Stimulated activated CD8-positive, alpha-beta memory T cell treated with anti-CD3 and anti-CD28 coated beads, Interleukin-12 subunit alpha, Interleukin-12 subunit beta, amount 100 ng/mL, for 1 hour (primary cell): ENCODE data around the gene CAMP.

Source experiments
- DNase-seq: peaks from one replicate; pipeline ENCODE4 v3.0.0-alpha.2; 2020; ENCODE audit warnings: low read depth

Gene CAMP

DNA sequence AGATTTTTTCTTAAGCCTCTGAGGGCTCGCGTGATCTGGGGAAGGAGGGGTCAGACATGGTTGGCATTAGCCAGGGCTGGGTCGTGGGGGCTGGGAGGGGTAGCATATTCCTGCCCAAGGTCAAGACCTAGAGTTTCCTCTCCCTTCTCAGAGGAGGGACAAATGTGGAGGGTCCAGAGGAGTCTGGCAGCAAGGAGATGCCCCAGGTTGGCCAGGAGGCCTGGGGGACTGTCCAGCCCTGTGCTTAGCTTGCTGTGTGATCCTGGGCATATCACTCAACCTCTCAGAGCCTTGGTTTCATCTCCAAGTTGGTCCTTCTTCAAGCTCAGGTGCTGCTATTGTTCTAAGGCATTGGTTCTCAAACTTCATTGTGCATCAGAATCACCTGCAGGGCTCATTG lies 9.1 kb upstream of the CAMP start:
- DNase-seq: no peak

DNA sequence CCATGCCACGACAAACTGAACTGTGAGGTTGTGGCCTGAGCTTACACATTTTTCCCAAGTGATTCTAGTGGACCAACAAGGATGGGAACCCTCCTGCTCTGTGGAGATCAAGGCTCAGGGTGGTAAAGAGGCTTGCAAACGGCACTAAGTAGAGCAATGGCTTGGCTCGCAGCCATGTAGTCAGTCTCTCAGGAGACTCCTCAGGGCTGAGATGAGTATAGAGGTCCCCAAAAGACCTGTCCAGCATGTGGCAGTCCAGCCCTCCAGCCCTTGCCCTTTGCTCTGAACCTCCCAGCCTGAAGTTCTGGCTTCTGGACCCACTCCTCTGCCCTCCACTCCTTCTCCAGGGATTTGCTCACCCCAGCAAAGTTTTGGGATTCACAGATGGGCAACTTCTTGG lies 8.3 kb upstream of the CAMP start:
- DNase-seq: no peak

DNA sequence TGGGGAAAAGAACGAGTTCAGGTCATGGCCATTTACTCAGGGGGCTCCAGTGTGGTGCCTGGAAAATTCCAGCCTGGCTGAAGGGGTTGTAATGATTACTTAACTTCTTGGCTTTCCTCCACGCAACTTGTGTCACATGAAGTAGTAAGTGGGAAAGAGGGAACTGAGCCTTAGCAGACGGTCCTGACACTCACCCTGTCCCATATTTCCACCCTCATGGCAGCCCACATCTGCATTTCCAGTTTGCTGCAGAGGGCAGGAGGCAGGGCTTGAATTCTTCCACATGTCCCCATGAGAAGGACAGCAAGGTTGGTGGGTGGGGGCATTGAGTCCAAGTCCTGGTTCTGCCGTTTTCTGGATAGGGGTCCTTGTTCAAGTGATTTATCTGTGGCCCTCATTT lies 7.8 kb upstream of the CAMP start:
- DNase-seq: no peak

DNA sequence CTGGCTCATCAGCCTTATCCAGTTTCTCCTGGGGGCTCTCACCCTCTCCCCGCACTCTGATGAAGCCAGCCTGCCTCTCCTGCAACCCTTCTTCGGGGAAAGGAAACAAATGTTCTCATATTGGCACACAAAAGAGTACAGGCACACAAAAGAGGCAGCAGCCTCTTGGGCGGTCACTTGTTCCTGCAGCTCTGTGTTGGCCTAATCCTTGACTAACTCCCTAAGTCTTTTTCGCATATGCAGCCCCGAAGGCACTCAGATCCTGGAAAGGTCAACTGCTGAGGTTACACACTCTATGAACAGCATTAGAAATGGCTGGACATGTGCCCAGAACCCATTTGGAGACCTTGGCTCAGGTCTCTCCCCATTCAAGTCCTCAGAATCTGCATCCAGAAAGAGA lies 7.4 kb upstream of the CAMP start:
- DNase-seq: no peak

DNA sequence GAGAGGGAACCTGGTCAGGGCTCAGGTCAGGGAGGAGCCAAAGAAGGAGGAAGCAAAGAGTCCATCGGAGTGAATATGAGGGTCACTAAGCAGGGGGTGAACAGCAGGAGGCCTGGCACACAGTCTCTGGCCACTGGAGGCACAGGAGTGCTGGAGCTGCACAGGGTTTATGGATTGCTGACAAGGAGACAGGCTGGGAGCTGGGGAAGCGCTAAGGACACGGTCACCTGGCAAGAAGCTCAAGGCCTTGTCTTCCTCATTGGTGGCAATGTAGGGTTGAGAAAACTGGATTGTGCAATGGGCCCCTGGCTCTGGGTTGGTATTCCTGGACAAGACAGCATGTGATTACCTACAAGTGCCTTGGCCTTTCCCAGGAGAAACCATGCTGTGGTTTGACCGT lies 5.8 kb upstream of the CAMP start:
- no peak for DNase-seq

DNA sequence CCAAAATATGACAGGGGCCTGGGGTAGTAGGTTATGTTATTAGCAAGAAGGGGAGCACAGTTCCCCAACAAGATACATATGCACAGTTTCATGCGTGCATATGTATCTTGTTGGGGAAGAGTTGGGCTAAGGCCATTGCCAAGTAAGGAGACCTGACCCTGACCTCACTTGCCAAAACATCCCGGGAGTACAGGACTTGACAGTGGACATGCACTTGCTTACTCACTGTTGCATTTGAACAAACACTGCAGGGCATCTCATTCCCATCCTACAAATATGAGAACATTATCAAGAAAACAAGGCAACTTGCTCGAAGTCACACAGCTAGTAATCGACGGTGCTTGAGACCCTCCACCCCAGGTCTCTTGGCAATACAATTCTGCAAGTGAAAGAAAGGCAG lies 4.8 kb upstream of the CAMP start:
- no peak for DNase-seq

DNA sequence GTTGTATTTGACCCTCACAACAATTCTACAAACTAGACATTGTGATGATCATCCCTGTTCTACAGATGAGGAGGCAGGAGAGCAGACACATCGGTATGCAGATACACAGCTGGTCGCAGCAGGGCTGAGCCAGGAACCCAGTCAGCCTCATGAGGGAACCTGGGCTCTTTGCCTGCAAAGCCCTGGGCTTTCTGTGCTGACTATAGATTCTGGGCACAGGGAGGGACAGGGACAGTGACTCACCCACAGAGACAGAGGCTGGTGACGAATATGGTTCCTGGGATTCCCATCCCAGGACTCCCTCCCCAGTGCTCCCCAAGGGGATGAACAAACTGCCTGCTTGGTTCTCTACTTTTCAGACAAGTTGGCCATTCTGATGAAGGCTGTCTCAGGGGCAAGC lies 3.8 kb upstream of the CAMP start:
- no peak for DNase-seq

DNA sequence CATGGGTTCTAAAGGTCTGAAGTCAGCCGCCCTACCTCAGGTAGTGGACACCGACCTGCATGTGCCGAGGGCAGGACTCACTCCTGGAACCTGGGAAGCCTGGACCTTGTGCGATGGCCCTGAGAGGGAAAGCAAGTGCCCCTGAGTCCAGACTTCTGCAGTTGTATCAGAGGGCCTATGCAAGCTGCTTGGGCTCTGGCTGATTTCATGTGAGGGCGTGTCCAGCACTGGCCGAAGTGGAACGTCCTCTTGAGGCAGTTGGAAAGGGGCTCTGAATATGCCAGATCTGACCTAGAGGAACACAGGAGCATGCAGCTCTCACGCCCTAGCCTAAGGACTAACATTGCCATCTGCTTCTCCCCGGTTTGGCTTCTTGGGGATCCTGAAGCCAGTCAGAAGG lies 2.5 kb upstream of the CAMP start:
- DNase-seq: no peak

DNA sequence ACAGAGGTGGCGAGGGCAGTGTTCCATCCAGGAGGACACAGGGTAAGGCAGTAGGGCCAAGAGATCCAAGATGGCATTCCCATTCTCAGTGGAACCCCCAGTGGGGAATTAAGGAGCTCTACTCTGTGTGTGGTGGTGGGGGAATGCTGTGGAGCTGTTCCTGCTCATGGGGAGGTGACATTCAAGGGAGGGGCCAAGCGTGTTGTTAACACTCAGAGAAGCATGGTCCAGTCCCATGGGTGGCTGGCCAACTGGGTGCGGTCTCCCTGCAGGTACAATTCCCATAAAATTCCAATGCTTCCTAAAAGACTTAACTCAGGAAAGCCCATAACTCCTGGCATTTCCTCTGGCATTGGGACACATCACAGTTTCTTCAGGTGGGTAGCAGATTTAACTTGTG lies 2.3 kb downstream of the CAMP start:
- no peak for DNase-seq

DNA sequence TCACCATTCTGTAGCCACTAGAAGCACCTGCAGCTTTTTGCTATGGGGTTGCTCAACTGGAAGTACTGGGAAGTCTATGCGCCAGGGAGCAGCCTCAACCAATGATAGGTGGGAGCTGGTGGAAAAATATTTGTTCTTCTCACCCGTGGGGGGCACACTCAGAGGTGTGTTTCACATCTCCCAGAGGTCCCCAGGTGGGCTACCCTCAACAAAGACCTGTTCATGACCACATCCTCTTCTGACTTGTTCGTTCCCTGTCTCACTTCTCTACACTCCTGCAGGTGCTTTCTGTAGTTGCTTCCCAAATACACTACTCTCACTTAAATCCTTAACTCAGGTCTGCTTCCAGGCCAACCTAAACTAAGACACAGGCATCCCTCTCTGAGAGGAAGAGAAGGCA lies 3.6 kb downstream of the CAMP start:
- DNase-seq: no peak

DNA sequence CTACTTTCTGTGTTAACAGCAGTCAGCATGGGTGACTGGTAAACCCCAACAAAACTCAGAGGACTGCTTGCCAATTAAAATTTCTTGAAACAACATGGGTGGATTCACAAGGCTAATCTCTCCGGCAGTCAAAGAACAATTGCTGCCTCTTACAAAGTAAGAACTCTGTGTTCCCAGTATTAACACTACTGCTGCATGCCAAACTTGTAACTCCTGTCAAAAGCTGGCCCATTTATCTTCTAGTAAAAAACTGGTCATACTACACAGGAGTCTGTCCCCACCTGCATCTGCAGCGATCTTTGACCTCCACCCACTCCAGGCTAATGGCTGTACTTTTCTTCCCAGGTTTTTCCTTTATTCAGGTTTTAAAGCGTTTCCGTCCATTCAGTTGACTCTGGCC lies 8.9 kb downstream of the CAMP start:
- DNase-seq: no peak

DNA sequence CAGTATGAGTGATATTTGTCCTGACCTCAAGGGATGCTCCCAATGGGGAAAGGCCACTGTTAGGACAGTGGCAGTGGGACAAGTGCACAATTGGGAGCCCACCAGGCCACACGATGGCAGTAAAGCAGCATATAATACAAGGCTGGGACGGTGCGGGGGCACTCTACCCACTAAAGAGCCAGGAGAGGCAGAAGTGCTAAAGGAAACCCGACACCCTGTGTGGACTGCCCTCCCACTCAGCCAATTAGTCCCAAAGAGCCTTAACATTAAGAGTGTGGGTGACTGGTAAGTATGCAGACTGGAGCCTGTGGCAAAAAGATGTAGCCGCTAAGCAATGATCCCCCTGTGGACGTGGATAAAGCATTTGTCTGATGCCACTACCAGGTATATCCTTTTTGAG lies 9.4 kb downstream of the CAMP start:
- DNase-seq: peak; percentile 37

DNA sequence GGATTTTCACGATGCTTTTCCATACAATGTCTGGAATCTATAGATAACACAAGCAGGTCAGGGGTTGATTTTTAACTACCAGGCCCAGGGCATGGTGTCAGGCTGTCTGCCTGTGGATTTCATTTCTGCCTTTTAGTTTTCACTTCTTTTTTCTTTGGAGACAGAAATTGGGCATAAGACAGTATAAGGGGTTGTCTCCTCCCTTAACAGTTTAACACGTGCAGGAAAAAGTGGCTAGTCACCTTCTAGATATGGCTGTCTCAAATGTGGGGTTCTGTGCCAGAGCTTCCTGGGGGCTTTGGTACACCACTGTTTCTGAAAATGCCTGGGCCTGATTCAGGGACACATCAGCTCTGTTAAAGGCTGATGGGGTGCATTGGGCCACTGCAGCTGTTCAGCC lies 10.2 kb downstream of the CAMP start:
- DNase-seq: no peak

DNA sequence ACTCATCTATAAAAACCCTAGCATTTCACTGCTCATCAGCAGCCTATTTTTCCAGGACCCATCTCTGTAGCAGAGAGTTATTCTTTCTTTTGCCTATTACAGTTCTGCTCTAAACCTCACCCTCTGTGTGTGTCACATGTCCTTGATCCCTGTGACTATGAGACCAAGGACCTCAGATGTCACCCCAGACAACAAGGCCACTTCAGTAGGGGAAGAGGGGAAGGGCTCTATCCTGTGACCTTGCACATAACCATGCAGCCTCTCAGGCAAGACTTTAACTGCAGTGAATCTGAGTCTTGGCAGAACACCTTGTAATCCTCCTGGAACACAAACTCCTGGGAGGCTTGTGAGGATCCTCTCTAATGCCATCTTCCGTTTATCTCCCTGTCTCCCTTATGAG lies 13.2 kb downstream of the CAMP start:
- no peak for DNase-seq

DNA sequence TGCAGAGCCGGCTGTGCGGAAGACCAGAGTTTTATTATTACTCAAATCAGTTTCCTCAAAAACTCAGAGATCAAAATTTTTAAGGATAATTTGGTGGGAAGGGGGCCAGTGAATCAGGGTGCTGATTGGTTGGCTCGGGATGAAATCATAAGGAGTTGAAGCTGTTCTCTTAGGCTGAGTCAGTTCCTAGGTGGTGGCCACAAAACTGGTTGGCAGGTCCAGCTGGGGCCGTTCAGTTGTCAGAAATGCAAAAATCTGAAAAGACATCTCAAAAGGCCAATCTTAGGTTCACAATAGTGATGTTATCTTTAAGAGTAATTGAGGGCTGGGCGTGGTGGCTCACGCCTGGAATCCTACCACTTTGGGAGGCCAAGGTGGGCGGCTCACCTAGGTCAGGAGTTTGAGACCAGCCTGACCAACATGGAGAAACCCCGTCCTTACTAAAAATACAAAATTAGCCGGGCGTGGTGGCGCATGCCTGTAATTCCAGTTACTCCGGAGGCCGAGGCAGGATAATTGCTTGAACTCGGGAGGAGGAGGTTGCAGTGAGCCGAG lies 15.3 kb downstream of the CAMP start:
- DNase-seq: no peak

DNA sequence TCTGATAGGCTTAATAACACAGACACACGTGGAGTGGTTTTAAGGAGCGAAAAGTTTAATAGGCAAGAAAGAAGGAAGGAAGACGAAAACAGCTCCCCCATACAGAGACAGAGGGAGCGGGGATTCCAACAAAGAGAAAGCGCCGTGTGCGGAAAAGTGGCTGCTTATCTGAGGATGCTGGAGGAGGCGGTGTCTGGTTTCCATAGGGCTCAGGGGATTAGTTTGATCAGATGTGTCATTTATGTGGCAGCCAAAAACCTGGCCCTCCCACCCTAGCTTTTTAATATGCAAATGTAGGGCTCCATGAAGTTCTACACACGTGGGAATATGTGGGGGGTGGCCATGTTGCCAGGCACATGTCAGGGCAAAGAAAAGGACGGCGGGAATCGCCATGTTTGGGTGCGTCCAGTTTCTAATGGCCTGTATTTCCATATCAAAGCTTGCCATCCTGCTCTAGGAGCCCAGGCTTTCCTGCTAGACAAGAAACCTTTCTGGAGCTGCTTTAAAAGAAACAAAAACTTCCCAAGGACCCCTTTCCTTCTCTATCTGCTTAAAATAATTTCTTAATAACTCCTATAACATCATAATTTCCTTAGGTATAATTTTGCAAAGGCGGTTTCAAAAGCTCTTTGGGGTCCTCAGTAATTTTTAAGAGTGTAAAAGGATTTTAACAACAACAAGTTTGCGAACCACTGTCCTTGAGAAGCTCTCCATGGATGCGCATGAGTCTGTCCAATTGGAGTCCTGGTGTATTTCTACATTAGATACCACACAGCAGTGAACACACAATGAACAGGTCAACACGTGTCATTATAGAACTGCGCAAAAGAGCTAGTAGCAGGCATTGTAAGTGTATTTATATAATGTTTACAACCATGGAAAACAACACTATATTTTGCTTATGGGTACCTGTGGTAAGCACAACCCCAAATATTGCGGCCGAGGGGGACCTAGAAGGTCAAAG lies 17.0 kb downstream of the CAMP start:
- no peak for DNase-seq

DNA sequence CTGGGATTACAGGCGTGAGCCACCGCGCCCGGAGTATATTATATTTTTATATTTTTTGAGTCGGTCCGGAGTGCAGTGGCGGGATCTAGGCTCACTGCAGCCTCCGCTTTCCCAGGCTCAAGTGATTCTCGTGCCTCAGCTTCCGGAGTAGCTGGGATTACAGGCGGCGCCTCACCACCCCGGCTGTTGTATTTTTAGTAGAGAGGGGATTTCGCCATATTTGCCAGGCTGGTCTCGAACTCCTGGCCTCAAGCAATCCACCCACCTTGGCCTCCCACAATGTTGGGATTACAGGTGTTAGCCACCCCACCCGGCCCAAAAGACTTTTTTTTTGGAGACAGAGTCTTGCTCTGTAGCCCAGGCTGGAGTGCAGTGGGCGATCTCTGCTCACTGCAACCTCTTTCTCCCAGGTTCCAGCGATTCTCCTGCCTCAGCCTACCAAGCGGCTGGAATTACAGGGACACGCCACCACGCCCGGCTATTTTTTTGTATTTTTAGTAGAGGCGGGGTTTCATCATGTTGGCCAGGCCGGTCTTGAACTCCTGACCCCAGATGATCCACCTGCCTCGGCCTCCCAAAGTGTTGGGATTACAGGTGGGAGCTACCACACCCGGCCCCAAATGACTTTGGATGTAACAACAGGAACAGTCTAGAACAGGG lies 18.6 kb downstream of the CAMP start:
- DNase-seq: no peak

DNA sequence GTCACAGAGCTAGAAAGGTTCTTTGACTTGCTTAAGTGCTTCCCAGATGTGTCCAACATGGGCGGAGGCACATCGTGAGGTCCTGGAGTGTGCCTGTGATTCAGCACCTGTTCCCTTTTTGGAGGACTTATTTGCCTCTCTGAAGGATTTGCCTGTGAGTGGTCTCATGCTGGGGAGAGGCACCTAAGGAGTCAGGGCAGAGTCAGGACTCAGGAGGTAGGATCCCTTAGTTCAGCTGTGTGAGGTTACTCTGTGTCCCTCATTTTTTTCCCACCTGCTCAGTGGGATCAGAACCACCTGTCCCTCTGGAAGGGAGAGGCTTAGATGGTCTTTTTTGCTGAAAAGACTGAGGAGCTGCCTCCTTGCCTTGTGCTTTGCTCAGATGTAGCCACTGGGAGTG lies 20.6 kb downstream of the CAMP start:
- no peak for DNase-seq

DNA sequence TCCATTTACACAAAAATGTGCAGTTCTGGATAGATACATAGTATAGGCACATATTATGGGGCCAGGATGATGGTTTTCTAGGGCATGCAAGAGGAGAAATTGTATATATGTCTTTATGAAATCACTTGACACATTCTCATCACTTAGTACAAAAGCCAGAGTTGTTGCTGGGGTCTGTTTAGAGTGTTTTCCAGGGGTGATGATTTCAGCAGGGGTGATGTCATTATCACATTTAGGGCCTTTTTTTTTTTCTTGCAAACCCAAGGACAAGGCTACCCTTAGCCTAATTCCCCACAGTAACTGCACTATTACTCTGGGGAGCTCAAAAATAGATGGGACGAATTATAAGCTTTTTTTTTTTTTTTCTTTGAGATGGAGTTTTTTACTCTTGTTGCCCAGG lies 21.2 kb downstream of the CAMP start:
- DNase-seq: no peak

DNA sequence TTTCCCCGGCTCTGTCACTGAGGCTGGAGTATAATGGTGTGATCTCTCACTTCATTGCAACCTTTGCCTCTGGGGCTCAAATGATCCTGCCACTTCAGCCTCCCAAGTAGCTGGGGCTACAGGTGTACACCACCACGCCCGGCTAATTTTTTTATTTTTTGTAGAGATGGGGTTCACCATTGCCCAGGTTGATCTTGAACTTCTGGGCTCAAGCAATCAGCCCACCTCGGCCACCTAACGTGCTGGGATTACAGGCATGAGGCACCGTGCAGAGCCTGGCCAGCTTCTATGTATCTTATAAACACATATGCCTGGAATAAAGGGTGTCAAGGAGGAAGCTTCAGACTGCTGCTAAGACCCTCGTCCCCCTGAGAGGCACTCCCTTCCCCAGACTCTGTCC lies 21.8 kb downstream of the CAMP start:
- DNase-seq: no peak

DNA sequence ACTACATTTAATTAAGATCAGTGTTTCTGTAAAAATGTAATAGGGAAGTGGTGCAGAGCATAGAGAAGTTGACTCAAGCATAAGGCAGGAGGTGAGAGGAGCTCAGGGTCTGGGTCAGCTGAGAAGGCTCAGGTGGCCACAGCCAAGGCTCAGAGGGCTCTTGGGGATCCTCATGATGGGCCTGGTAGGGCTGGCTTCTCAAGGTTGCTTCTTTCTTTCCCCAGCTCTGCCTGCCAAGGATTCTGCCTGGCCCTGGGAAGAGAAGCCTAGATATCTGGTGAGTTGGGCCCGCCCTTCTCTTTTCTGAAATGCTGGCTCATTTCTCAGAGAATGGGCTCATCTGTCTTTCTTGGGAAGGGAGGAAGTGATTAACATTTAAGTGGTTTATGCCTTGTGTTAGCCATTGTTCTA lies 24.1 kb downstream of the CAMP start:
- no peak for DNase-seq

DNA sequence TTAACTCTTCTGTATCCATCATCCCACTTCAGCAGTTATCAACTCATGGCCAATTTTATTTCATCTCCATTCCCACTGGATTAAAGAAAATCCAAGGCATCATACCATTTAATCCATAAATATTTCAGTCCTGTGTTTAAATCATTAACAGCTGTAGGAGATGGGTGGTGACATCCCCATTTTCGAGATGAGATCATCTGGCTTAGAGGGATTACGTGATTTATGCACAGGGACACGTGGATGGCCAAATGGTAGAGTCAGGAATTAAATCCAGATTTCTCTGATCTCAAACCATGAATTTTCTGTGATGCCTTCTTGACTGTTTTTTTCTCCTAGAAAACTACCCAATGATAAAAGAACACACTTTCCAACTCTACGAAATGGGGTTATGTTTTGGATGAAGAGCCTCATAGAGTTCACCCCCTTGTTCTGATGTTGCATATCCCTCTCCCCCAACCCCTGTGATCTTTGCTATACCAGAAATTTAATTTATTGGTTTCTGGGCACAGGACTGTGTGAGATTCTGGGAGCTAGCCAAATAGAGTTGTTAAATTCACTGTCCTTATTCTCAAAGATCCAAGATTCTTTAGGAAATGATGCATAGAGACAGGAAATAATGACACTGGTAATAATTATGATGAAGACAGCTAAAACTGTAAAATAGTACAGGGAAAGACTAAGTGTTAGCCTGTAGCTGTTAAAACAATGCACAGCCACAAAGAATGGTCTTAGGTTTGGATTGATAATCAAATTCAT lies 25.0 kb downstream of the CAMP start:
- no peak for DNase-seq

DNA sequence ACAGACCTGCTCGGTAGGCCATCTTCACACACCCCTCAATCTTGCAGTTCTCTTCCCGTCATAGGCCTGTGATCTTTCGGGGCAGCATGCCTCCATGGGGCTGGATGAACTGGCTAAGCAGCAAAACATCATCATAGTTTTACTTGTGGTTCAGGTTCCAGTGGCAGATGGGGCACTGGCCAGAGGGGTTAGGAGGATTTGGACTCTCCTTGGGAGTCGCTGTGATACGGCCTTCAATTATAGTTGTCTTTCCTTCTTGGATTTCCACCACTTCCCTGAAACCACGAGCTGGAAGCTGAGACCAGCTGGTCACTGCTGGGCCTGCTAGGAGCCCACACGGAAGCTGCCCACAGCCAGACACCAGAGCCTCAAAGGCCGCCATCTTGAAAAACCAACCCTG lies 33.3 kb downstream of the CAMP start:
- DNase-seq: no peak
